Epithelial cell of esophagus (primary cell): ENCODE results near the gene RPS15.
"Not testable (repeated sequence)": the region's sequence is repeated elsewhere in the genome, so short reads cannot be mapped to it uniquely, and the experiment has no call there.

Source experiments
- DNase-seq: peaks from one replicate; pipeline ENCODE4 v3.0.0; 2010; ENCODE audit warnings: low read depth
- H3K4me3 ChIP-seq: 2 replicates; pipeline ENCODE4 v1.5.1; 2011; ENCODE audit warnings: mild to moderate bottlenecking, low read length, control low read depth
- TF ChIP-seq, protein P1 (sequence below): IDR thresholded peaks from 2 replicates; pipeline ENCODE4 v1.5.1; 2011; ENCODE audit warnings: low read depth, mild to moderate bottlenecking, low read length, control low read depth, inconsistent platforms; ENCODE audit not compliant: insufficient read depth; ENCODE audit errors: missing control alignments

The RPS15 gene

DNA sequence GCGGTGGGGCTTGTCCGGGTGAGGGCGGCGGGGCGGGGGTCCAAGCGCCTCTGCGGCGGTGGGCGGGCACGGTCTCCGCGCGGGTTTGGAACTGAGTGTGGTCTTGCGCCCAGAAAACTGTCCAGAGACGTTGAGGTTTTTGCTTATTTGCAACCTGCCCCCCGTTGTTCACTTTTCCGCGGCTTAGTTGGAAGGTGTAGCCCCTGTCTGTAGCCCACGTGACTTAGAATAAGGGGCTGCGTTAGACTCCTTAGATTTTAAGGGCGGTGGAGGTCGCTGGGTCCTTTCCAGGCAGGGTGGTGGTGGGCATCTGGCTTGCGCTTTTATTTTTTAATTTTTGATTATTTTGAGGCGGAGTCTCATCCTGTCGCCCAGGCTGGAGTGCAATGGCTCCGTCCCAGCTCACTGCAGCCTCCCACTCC lies 748 bp downstream of the RPS15 start:
- no peak for DNase-seq
- TF ChIP-seq, protein P1, sequence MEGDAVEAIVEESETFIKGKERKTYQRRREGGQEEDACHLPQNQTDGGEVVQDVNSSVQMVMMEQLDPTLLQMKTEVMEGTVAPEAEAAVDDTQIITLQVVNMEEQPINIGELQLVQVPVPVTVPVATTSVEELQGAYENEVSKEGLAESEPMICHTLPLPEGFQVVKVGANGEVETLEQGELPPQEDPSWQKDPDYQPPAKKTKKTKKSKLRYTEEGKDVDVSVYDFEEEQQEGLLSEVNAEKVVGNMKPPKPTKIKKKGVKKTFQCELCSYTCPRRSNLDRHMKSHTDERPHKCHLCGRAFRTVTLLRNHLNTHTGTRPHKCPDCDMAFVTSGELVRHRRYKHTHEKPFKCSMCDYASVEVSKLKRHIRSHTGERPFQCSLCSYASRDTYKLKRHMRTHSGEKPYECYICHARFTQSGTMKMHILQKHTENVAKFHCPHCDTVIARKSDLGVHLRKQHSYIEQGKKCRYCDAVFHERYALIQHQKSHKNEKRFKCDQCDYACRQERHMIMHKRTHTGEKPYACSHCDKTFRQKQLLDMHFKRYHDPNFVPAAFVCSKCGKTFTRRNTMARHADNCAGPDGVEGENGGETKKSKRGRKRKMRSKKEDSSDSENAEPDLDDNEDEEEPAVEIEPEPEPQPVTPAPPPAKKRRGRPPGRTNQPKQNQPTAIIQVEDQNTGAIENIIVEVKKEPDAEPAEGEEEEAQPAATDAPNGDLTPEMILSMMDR = no peak

GRCh38 chr19:1439525-1440417 lies 1.6 kb downstream of the RPS15 start:
- DNase-seq = not testable (repeated sequence)
- H3K4me3 ChIP-seq = peak overlapping the region; percentile 93

More for the DNA sequence above, 748 bp downstream of the RPS15 start:
- H3K4me3 ChIP-seq = peak overlapping the region; percentile 93

- TF ChIP-seq, protein P1 = no peak
- H3K4me3 ChIP-seq = no peak overlapping the region
- no peak for DNase-seq
Measured at GRCh38 chr19:1440418-1440801, 2.2 kb downstream of the RPS15 start.

GRCh38 chr19:1441022-1441426 lies 2.8 kb downstream of the RPS15 start:
- no peak for DNase-seq
- TF ChIP-seq, protein P1 = no peak
- H3K4me3 ChIP-seq = no peak overlapping the region

DNA sequence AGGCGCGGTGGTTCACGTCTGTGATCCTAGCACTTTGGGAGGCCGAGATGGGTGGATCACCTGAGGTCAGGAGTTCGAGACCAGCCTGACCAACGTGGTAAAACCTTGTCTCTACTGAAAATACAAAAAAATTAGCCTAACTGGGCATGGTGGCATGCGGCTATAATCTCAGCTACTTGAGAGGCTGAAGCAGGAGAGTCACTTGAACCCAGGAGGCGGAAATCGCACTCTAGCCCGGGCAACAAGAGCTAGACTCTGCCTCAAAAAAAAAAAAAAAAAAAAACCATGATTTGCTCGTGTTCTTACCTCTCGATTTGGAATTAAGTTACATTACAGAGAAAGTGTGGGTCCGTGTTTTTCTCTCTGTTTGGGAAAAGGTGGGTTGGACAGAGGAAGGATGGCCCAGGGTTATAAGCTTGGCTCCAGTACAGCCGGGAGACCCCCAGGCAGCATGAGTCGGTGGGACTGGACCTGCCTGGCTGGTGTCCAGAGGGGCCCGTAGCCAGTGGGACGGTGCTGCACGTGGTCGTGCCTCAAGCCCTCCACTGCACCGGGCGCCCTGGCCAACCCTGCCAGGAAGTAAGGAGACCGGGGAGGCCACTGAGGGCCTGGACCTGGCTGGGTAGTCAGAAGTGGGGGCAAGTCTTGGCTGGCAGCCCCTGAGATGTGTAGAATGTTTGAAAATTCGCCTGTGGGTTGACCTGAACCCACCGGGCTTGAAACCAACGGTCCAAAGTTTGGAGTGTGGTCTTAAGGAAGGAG lies 3.7 kb downstream of the RPS15 start:
- no peak for DNase-seq
- TF ChIP-seq, protein P1 = no peak
- no peak overlapping the region for H3K4me3 ChIP-seq

GRCh38 chr19:1445185-1445931 lies 7.2 kb downstream of the RPS15 start:
- no peak overlapping the region for H3K4me3 ChIP-seq
- peak; percentile 62 for DNase-seq
- TF ChIP-seq, protein P1 = peak; percentile 40
